ENCODE data around the gene OPTC.

- no peak for TF ChIP-seq CTCF (IDR thresholded peaks at IDR 0.05; ENCODE audit: low read length)
- no peak for TF ChIP-seq EZH2phosphoT487 (IDR thresholded peaks at IDR 0.05; ENCODE audit: low read length)
- TF ChIP-seq EZH2 (optimal IDR thresholded peaks at IDR 0.05; ENCODE audit: low read depth, low read length): no peak
Measured at GRCh38 chr1:203451836-203452784, 41.8 kb upstream of the OPTC start.
